ENCODE measurements around the gene POLDIP3. TPM values are rescaled to one million over a fixed set of nuclear protein-coding genes. Genes with fewer than 3 reads are reported as not detected.
"Not testable (repeated sequence)": the region's sequence is repeated elsewhere in the genome, so short reads cannot be mapped to it uniquely, and the experiment has no call there.

Gene POLDIP3
- total RNA-seq, 1 experiment from 2014 or later: 34.6 TPM

GRCh38 chr22:42602470-42602869 is 12.2 kb downstream of the POLDIP3 start:
- peaks cover 45% of the 10 kb centered on the region for H3K4me1 ChIP-seq (replicated peaks)
- H3K27me3 ChIP-seq (replicated peaks): no peaks in the 10 kb centered on the region
- no peak overlapping the region for H3K4me3 ChIP-seq
- H3K36me3 ChIP-seq: peaks cover 90% of the 10 kb centered on the region
- H3K27ac ChIP-seq: no peak overlapping the region
- DNase-seq (ENCODE audit: low read depth in 1 of 2, low spot score in 2 of 2): no peak
- no peaks in the 10 kb centered on the region for H3K9me3 ChIP-seq (replicated peaks)

- Histone ChIP-seq H3K4me1 (replicated peaks) (peaks cover 40% of the 10 kb centered on the region), H3K36me3 (peaks cover 92% of the 10 kb centered on the region)
Observed at GRCh38 chr22:42601879-42602465, 12.7 kb downstream of the POLDIP3 start.

GRCh38 chr22:42596863-42597530 is 17.7 kb downstream of the POLDIP3 start:
- H3K9me3 ChIP-seq (replicated peaks): no peaks in the 10 kb centered on the region
- no peak overlapping the region for H3K27ac ChIP-seq
- H3K4me3 ChIP-seq: no peak overlapping the region
- no peaks in the 10 kb centered on the region for H3K27me3 ChIP-seq (replicated peaks)
- peaks cover 99% of the 10 kb centered on the region for H3K36me3 ChIP-seq
- no peak for DNase-seq (ENCODE audit: low read depth in 1 of 2, low spot score in 2 of 2)
- no peaks in the 10 kb centered on the region for H3K4me1 ChIP-seq (replicated peaks)

More at GRCh38 chr22:42601879-42602465, 12.7 kb downstream of the POLDIP3 start:
- no peaks in the 10 kb centered on the region for H3K9me3 ChIP-seq (replicated peaks)
- no peak overlapping the region for H3K27ac ChIP-seq
- H3K4me3 ChIP-seq: no peak overlapping the region
- H3K27me3 ChIP-seq (replicated peaks): no peaks in the 10 kb centered on the region
- DNase-seq (ENCODE audit: low read depth in 1 of 2, low spot score in 2 of 2): no peak

GRCh38 chr22:42596336-42596735 is 18.3 kb downstream of the POLDIP3 start:
- no peak for DNase-seq (ENCODE audit: low read depth in 1 of 2, low spot score in 2 of 2)
- H3K4me1 ChIP-seq (replicated peaks): no peaks in the 10 kb centered on the region
- H3K27ac ChIP-seq: no peak overlapping the region
- peaks cover 99% of the 10 kb centered on the region for H3K36me3 ChIP-seq
- no peaks in the 10 kb centered on the region for H3K9me3 ChIP-seq (replicated peaks)
- no peak overlapping the region for H3K4me3 ChIP-seq
- H3K27me3 ChIP-seq (replicated peaks): no peaks in the 10 kb centered on the region

GRCh38 chr22:42595434-42595833 is 19.2 kb downstream of the POLDIP3 start:
- Histone ChIP-seq H3K36me3 (peaks cover 96% of the 10 kb centered on the region), H3K4me1 (replicated peaks) (no peaks in the 10 kb centered on the region), H3K9me3 (replicated peaks) (no peaks in the 10 kb centered on the region), H3K27ac (no peak overlapping the region), H3K27me3 (replicated peaks) (no peaks in the 10 kb centered on the region), H3K4me3 (no peak overlapping the region)
- DNase-seq (ENCODE audit: low read depth in 1 of 2, low spot score in 2 of 2): no peak

- Histone ChIP-seq H3K9me3 (replicated peaks) (no peaks in the 10 kb centered on the region), H3K27ac (no peak overlapping the region), H3K4me3 (no peak overlapping the region), H3K36me3 (peaks cover 88% of the 10 kb centered on the region), H3K4me1 (replicated peaks) (no peaks in the 10 kb centered on the region), H3K27me3 (replicated peaks) (no peaks in the 10 kb centered on the region)
- DNase-seq (ENCODE audit: low read depth in 1 of 2, low spot score in 2 of 2): no peak
Observed at GRCh38 chr22:42591987-42592386, 22.7 kb downstream of the POLDIP3 start.

- peaks cover 86% of the 10 kb centered on the region for H3K36me3 ChIP-seq
- no peaks in the 10 kb centered on the region for H3K4me1 ChIP-seq (replicated peaks)
- DNase-seq (ENCODE audit: low read depth in 1 of 2, low spot score in 2 of 2): no peak
- H3K27me3 ChIP-seq (replicated peaks): no peaks in the 10 kb centered on the region
- H3K4me3 ChIP-seq: no peak overlapping the region
- H3K9me3 ChIP-seq (replicated peaks): no peaks in the 10 kb centered on the region
- H3K27ac ChIP-seq: no peak overlapping the region
Observed at GRCh38 chr22:42587588-42588175, 27.0 kb downstream of the POLDIP3 start.

GRCh38 chr22:42586381-42586780 is 28.3 kb downstream of the POLDIP3 start:
- no peak overlapping the region for H3K27ac ChIP-seq
- H3K36me3 ChIP-seq: peaks cover 82% of the 10 kb centered on the region
- H3K4me1 ChIP-seq (replicated peaks): peaks cover 6% of the 10 kb centered on the region; the same call in 1 of the 2 replicates
- H3K4me3 ChIP-seq: no peak overlapping the region
- no peaks in the 10 kb centered on the region for H3K27me3 ChIP-seq (replicated peaks)
- no peaks in the 10 kb centered on the region for H3K9me3 ChIP-seq (replicated peaks)
- DNase-seq (ENCODE audit: low read depth in 1 of 2, low spot score in 2 of 2): no peak

GRCh38 chr22:42585096-42585495 is 29.6 kb downstream of the POLDIP3 start:
- Histone ChIP-seq H3K4me1 (replicated peaks) (peaks cover 6% of the 10 kb centered on the region; the same call in 1 of the 2 replicates), H3K27ac (no peak overlapping the region), H3K9me3 (replicated peaks) (no peaks in the 10 kb centered on the region), H3K36me3 (peaks cover 73% of the 10 kb centered on the region), H3K27me3 (replicated peaks) (no peaks in the 10 kb centered on the region), H3K4me3 (no peak overlapping the region)
- no peak for DNase-seq (ENCODE audit: low read depth in 1 of 2, low spot score in 2 of 2)

- H3K9me3 ChIP-seq (replicated peaks): no peaks in the 10 kb centered on the region
Observed at GRCh38 chr22:42584364-42584940, 30.2 kb downstream of the POLDIP3 start.

GRCh38 chr22:42582987-42583386 is 31.7 kb downstream of the POLDIP3 start:
- Histone ChIP-seq H3K9me3 (replicated peaks) (no peaks in the 10 kb centered on the region), H3K36me3 (peaks cover 70% of the 10 kb centered on the region), H3K27ac (no peak overlapping the region), H3K4me3 (no peak overlapping the region), H3K27me3 (replicated peaks) (no peaks in the 10 kb centered on the region), H3K4me1 (replicated peaks) (peaks cover 6% of the 10 kb centered on the region; the same call in 1 of the 2 replicates)
- no peak for DNase-seq (ENCODE audit: low read depth in 1 of 2, low spot score in 2 of 2)

More at GRCh38 chr22:42584364-42584940, 30.2 kb downstream of the POLDIP3 start:
- Histone ChIP-seq H3K27ac (no peak overlapping the region), H3K4me3 (no peak overlapping the region), H3K4me1 (replicated peaks) (peaks cover 6% of the 10 kb centered on the region; the same call in 1 of the 2 replicates), H3K36me3 (peaks cover 74% of the 10 kb centered on the region), H3K27me3 (replicated peaks) (no peaks in the 10 kb centered on the region)
- DNase-seq (ENCODE audit: low read depth in 1 of 2, low spot score in 2 of 2): no peak

- Histone ChIP-seq H3K4me1 (replicated peaks) (peaks cover 6% of the 10 kb centered on the region; the same call in 1 of the 2 replicates), H3K4me3 (peak overlapping the region; percentile 73), H3K27me3 (replicated peaks) (no peaks in the 10 kb centered on the region), H3K36me3 (peaks cover 67% of the 10 kb centered on the region), H3K27ac (peak overlapping the region; percentile 52; the same call in 1 of the 2 replicates), H3K9me3 (replicated peaks) (no peaks in the 10 kb centered on the region)
- DNase-seq (ENCODE audit: low read depth in 1 of 2, low spot score in 2 of 2): peak; percentile 58 to 79
Observed at GRCh38 chr22:42581762-42582716, 32.6 kb downstream of the POLDIP3 start.

GRCh38 chr22:42581194-42581761 is 33.4 kb downstream of the POLDIP3 start:
- Histone ChIP-seq H3K27ac (peak overlapping the region; percentile 52; the same call in 1 of the 2 replicates), H3K36me3 (peaks cover 59% of the 10 kb centered on the region)

More at GRCh38 chr22:42581194-42581761, 33.4 kb downstream of the POLDIP3 start:
- H3K4me1 ChIP-seq (replicated peaks); DNase-seq (ENCODE audit: low read depth in 1 of 2, low spot score in 2 of 2); H3K9me3 ChIP-seq (replicated peaks); H3K27me3 ChIP-seq (replicated peaks): not testable (repeated sequence)
- peak overlapping the region; percentile 73 for H3K4me3 ChIP-seq

Data from SJSA1 (cell line).